Gastrocnemius medialis (tissue), 4 donors: ENCODE data around the gene VPS16. TPM values are rescaled to one million over a fixed set of nuclear protein-coding genes. Genes with fewer than 3 reads are reported as not detected.

Experiments
- ATAC-seq, 2 donors: fragments of 150-250 bp; one replicate each; pipeline ENCODE4 v1.9.1; 2016
- DNase-seq, 2 donors: peaks; one replicate each; pipeline ENCODE4 v3.0.0-alpha.2; 2019
- H3K27ac ChIP-seq, 4 donors: fragments of 200-600 bp; sonication (generic); 1 replicate in 1 of 4; 2 replicates in 3 of 4; pipeline ENCODE4 v1.5.1; 2016 to 2018; ENCODE audit warnings: mild to moderate bottlenecking in 2 of 4, moderate library complexity in 1 of 4
- H3K27me3 ChIP-seq, 3 donors: fragments of 200-600 bp; sonication (generic) in 2 of 3; 1 replicate in 1 of 3; 2 replicates in 2 of 3; pipeline versions ENCODE4 v1.5.1 to v1.6.0; 2016 to 2019; ENCODE audit warnings: mild to moderate bottlenecking in 1 of 3, moderate library complexity in 1 of 3
- H3K36me3 ChIP-seq, 2 donors: fragments of 200-600 bp; sonication (generic) in 1 of 2; one replicate each; pipeline ENCODE4 v1.5.1; 2017 to 2018
- H3K4me1 ChIP-seq, 2 donors: fragments of 200-600 bp; sonication (generic) in 1 of 2; one replicate each; pipeline ENCODE4 v1.5.1; 2016 to 2017; ENCODE audit warnings: mild to moderate bottlenecking in 2 of 2
- H3K4me3 ChIP-seq, 4 donors: fragments of 200-600 bp; sonication (generic) in 3 of 4; 1 replicate in 1 of 4; 2 replicates in 3 of 4; pipeline ENCODE4 v1.5.1; 2016 to 2019; ENCODE audit warnings: mild to moderate bottlenecking in 2 of 4
- H3K9me3 ChIP-seq, 3 donors: fragments of 200-600 bp; sonication (generic) in 2 of 3; 1 replicate in 1 of 3; 2 replicates in 2 of 3; pipeline ENCODE4 v1.5.1; 2016 to 2019
- POLR2A ChIP-seq, 2 donors: fragments of 450-650 bp; IDR thresholded peaks; one replicate each; pipeline ENCODE4 v1.6.1; 2017; ENCODE audit warnings: antibody characterized with exemption in 2 of 2, mild to moderate bottlenecking in 2 of 2, moderate library complexity in 2 of 2
- in situ Hi-C, 4 donors: fragments of 200-750 bp; cut with MboI; loops; one replicate each; pipeline versions ENCODE4 v1.15.0 to v1.8.0; 2017; ENCODE audit warnings: low sequenced_read_pairs in 4 of 4
- intact Hi-C: fragments of 100-400 bp; cut with DNase I; formaldehyde crosslinking; loops from one replicate; pipeline ENCODE4 v1.15.1; 2023; ENCODE audit warnings: low total_unique reads
- total RNA-seq, 4 donors: library from RNA; depleted of rRNA; stranded (reverse); fragments of >200 nt; gene quantifications; one replicate each; pipeline versions ENCODE4 v1.1.0 to v1.2.3, GENCODE V29; 2016
- TF ChIP-seq, protein P1 (sequence below), 5 experiments: fragments of 450-650 bp in 3 of 5; fragments of 200-600 bp in 2 of 5; sonication (generic) in 2 of 5; IDR thresholded peaks in 4 of 5; conservative IDR thresholded peaks in 1 of 5; 1 replicate in 4 of 5; 2 replicates in 1 of 5; pipeline ENCODE4 v1.5.1; 2016 to 2019; ENCODE audit warnings: antibody characterized with exemption in 5 of 5, mild to moderate bottlenecking in 3 of 5, moderate library complexity in 3 of 5

The VPS16 gene
- total RNA-seq, 4 donors from 2014 or later = 17.3 to 26.4 (median 21.6) TPM

DNA sequence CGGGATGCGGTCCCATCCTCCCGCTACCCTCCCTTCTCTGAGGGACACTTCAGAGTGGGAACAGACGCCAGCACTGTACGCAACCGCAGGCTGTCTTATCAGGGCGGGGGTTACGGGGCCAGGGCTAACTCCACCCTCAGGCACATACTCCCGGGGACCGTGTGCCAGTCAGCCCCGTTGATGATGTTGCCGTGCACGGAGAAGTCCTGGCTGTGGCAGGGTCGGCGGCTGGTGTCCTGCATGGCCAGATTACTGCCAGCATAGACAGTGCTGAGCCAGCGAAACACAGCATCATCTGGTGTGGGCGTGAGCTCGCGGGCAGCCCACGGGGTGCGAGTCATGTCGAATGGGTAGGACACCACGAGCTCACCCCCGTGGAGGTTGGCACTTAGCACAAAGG, 45.1 kb upstream of the VPS16 start:
- no peaks in the 10 kb centered on the region for H3K9me3 ChIP-seq
- intact Hi-C loops = no loop called here
- H3K4me1 ChIP-seq = peaks cover 0 to 6% of the 10 kb centered on the region in 2 donors
- H3K4me3 ChIP-seq = no peak overlapping the region
- in situ Hi-C loops = no loop called here
- ATAC-seq (no peak), DNase-seq (no peak)
- H3K36me3 ChIP-seq = no peaks in the 10 kb centered on the region
- no peak for TF ChIP-seq POLR2A (IDR thresholded peaks at IDR 0.05)
- TF ChIP-seq, protein P1, sequence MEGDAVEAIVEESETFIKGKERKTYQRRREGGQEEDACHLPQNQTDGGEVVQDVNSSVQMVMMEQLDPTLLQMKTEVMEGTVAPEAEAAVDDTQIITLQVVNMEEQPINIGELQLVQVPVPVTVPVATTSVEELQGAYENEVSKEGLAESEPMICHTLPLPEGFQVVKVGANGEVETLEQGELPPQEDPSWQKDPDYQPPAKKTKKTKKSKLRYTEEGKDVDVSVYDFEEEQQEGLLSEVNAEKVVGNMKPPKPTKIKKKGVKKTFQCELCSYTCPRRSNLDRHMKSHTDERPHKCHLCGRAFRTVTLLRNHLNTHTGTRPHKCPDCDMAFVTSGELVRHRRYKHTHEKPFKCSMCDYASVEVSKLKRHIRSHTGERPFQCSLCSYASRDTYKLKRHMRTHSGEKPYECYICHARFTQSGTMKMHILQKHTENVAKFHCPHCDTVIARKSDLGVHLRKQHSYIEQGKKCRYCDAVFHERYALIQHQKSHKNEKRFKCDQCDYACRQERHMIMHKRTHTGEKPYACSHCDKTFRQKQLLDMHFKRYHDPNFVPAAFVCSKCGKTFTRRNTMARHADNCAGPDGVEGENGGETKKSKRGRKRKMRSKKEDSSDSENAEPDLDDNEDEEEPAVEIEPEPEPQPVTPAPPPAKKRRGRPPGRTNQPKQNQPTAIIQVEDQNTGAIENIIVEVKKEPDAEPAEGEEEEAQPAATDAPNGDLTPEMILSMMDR (IDR thresholded peaks at IDR 0.05 in 4 of 5, conservative IDR thresholded peaks at IDR 0.05 in 1 of 5) = no peak
- no peak overlapping the region for H3K27ac ChIP-seq
- H3K27me3 ChIP-seq = peaks cover 27 to 37% (median 28%) of the 10 kb centered on the region in 3 donors

DNA sequence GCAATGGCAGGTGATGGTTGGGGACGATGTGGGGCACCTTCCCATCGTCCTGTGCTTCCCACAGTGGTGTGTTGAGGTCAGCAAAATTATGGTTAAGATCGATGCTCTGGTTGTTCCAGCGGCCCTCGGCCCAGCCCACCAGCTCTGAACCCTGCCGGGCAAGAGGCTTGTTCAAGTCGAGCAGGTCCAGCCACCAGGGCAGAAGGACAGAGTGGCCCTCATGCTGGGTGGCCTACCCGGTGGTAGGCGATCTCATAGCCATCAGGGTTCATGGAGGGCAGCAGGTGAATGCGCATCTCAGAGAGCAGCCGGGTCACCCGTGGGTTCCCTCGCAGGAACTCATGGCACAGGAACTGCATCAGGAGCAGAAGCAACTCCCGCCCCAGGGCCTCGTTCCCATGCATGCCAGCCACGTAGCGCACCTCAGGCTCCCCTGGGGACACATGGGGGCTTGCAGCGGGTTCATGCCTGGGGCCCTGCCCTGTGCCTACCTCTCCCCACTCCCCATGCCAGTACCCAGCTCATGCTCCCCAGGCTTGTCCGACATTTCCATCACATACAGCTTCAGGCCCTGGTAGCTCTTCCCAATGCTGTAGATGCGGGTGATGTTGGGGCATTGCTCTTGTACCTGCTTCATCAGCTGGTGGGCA, 44.4 kb upstream of the VPS16 start:
- Histone ChIP-seq H3K4me1 (peaks cover 0 to 6% of the 10 kb centered on the region in 2 donors), H3K9me3 (peaks cover 0 to 4% (median 0%) of the 10 kb centered on the region in 3 donors), H3K4me3 (no peak overlapping the region), H3K27ac (no peak overlapping the region), H3K36me3 (no peaks in the 10 kb centered on the region), H3K27me3 (peaks cover 34 to 43% (median 34%) of the 10 kb centered on the region in 3 donors)
- in situ Hi-C loops = no loop called here
- no peak for TF ChIP-seq POLR2A (IDR thresholded peaks at IDR 0.05)
- TF ChIP-seq, protein P1 (IDR thresholded peaks at IDR 0.05 in 4 of 5, conservative IDR thresholded peaks at IDR 0.05 in 1 of 5) = no peak
- DNase-seq (no peak), ATAC-seq (no peak)
- intact Hi-C loops = no loop called here

DNA sequence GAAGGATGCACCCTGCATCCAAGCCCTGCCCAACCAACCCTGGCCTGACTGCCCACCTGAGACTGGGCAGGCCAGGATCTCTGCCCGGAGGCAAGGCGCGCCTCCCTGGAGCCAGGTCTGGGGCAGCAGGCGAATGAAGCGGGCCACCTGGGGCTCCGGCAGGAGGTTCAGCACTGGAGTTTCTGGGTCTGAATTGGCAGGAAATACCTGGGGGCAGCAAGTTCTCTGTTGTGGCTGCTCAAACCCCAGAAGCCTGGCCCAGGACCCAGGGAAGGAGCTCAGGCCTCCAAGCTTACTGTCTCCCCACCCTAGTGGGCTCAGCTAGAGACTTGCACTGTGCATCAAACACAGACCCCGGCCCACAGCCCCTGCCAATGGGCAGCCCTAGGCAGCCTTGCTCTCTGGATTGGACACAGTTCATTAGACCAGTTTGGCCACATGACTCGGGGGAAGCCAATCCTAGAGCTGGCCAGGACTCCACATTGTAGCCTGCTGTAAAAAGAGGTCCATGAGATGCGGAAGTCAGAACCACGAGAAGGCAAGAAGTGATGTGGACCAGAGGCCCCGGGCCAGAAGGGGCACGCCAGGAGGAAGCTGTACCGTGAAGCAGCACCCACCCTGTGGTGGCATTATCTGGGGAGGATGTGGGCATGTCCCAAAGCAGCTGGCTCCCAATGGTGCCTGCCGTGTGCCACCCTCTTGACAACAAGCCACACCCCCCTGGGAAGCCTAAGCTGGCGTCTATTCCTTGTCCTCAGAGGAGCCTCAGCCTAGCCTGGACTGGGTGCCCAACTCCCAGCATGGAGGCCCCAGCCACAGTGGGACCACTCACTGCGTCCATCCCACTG, 43.2 kb upstream of the VPS16 start:
- H3K4me1 ChIP-seq = peaks cover 0 to 6% of the 10 kb centered on the region in 2 donors
- in situ Hi-C loops = no loop called here
- ATAC-seq = no peak
- H3K27me3 ChIP-seq = peaks cover 40 to 56% (median 46%) of the 10 kb centered on the region in 3 donors
- H3K36me3 ChIP-seq = no peaks in the 10 kb centered on the region
- intact Hi-C loops = no loop called here
- TF ChIP-seq POLR2A (IDR thresholded peaks at IDR 0.05) = no peak
- TF ChIP-seq, protein P1 (IDR thresholded peaks at IDR 0.05 in 4 of 5, conservative IDR thresholded peaks at IDR 0.05 in 1 of 5) = no peak
- no peak overlapping the region for H3K4me3 ChIP-seq
- H3K27ac ChIP-seq = no peak overlapping the region
- no peak for DNase-seq
- peaks cover 0 to 7% (median 0%) of the 10 kb centered on the region in 3 donors for H3K9me3 ChIP-seq

DNA sequence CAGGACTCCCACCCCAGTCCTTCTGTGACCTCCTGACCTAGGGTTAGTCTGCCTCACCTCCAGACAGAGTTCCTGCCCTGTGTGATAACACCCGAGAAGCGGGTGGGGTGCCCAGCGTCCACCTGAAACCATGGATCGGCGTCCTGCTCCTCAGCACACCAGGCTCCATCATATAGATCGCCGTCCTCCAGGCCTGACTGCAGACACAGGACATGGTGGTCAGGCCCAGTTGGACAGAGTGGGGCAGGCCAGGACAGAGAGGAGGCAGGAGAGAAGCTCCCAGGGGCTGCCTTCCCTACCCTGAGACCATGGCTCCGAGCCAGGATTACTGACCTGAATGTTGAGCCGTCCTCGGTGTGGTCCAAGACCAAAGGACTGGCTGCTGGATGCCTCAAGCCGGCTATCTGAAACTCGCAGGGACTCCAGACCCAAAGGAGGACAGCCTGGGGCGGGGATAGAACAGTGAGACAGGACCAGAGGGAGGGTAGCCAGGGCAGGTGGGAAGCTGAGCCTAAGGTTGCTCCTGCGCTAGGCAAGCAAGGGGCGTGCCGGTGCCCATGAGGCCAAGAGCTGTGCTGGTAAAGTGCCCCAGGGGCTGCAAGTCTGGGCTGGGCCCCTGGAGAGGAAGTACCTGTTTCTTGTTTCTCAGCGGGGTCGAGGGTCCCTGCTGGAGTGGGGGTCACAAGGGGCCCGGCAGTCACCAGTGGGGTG, 42.3 kb upstream of the VPS16 start:
- Histone ChIP-seq H3K27me3 (peaks cover 40 to 57% (median 48%) of the 10 kb centered on the region in 3 donors), H3K4me3 (no peak overlapping the region), H3K4me1 (peaks cover 0 to 6% of the 10 kb centered on the region in 2 donors), H3K9me3 (peaks cover 0 to 7% (median 0%) of the 10 kb centered on the region in 3 donors), H3K27ac (no peak overlapping the region), H3K36me3 (no peaks in the 10 kb centered on the region)
- in situ Hi-C loops = no loop called here
- intact Hi-C loops = no loop called here
- no peak for DNase-seq
- TF ChIP-seq, protein P1 (IDR thresholded peaks at IDR 0.05 in 4 of 5, conservative IDR thresholded peaks at IDR 0.05 in 1 of 5) = no peak
- TF ChIP-seq POLR2A (IDR thresholded peaks at IDR 0.05) = no peak
- no peak for ATAC-seq
